Neural crest cell (in vitro differentiated cells): ENCODE data around the gene CXCL10. TPM values are rescaled to one million over a fixed set of nuclear protein-coding genes. Genes with fewer than 3 reads are reported as not detected.

Experiments
- DNase-seq: peaks from one replicate; pipeline ENCODE4 v3.0.0; 2021; ENCODE audit warnings: low read depth, mixed read lengths, low spot score
- H3K27ac Mint-ChIP-seq: one replicate; pipeline ENCODE4 v1.8.0; 2021; ENCODE audit warnings: mild to moderate bottlenecking, mixed read lengths; ENCODE audit not compliant: unreplicated experiment
- H3K27me3 Mint-ChIP-seq: 2 replicates; pipeline ENCODE4 v1.8.0; 2021; ENCODE audit warnings: low read depth, mild to moderate bottlenecking, mixed read lengths
- H3K36me3 Mint-ChIP-seq: 2 replicates; pipeline ENCODE4 v1.8.0; 2021; ENCODE audit warnings: low read depth, mild to moderate bottlenecking, mixed read lengths
- H3K4me1 Mint-ChIP-seq: 2 replicates; pipeline ENCODE4 v1.8.0; 2021; ENCODE audit warnings: mixed read lengths
- H3K4me3 Mint-ChIP-seq: one replicate; pipeline ENCODE4 v1.8.0; 2021; ENCODE audit warnings: mild to moderate bottlenecking, mixed read lengths
- H3K9me3 Mint-ChIP-seq: 2 replicates; pipeline ENCODE4 v1.8.0; 2021; ENCODE audit warnings: mixed read lengths
- total RNA-seq: library from RNA; stranded (reverse); gene quantifications from 2 replicates; pipeline ENCODE4 v1.2.1, GENCODE V29; 2021
- TF ChIP-seq, protein P1 (sequence below): fragments of 200-600 bp; sonication (generic); conservative IDR thresholded peaks from 2 replicates; pipeline ENCODE4 v1.5.0; 2021; ENCODE audit warnings: antibody characterized with exemption, mild to moderate bottlenecking

Gene CXCL10
- total RNA-seq, 1 donor from 2014 or later, result not detected

DNA sequence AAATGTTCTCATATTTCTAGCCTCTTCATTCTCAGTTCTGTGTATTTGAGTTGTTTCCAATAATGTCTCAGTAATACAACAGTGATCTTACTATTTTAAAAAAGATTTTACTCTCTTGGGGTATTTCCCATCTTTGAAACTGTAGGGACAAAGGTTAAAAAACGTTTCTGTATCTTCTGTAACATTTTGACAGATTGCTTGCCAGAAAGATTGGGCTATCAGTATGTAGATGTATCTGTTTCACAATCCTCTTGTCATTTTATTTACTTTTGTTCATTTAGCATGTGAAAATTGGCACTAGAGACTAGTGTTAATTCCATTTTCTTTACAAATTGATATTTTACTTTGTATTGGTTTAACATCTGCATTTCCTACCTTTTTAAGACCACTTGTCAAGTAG lies 9.8 kb downstream of the CXCL10 start:
- Mint-ChIP-seq H3K4me3 (no peak overlapping the region), H3K27me3 (peaks cover 4% of the 10 kb centered on the region), H3K9me3 (no peaks in the 10 kb centered on the region), H3K4me1 (no peaks in the 10 kb centered on the region), H3K36me3 (no peaks in the 10 kb centered on the region), H3K27ac (no peak overlapping the region)
- TF ChIP-seq, protein P1, sequence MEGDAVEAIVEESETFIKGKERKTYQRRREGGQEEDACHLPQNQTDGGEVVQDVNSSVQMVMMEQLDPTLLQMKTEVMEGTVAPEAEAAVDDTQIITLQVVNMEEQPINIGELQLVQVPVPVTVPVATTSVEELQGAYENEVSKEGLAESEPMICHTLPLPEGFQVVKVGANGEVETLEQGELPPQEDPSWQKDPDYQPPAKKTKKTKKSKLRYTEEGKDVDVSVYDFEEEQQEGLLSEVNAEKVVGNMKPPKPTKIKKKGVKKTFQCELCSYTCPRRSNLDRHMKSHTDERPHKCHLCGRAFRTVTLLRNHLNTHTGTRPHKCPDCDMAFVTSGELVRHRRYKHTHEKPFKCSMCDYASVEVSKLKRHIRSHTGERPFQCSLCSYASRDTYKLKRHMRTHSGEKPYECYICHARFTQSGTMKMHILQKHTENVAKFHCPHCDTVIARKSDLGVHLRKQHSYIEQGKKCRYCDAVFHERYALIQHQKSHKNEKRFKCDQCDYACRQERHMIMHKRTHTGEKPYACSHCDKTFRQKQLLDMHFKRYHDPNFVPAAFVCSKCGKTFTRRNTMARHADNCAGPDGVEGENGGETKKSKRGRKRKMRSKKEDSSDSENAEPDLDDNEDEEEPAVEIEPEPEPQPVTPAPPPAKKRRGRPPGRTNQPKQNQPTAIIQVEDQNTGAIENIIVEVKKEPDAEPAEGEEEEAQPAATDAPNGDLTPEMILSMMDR, result no peak
- DNase-seq, result no peak

DNA sequence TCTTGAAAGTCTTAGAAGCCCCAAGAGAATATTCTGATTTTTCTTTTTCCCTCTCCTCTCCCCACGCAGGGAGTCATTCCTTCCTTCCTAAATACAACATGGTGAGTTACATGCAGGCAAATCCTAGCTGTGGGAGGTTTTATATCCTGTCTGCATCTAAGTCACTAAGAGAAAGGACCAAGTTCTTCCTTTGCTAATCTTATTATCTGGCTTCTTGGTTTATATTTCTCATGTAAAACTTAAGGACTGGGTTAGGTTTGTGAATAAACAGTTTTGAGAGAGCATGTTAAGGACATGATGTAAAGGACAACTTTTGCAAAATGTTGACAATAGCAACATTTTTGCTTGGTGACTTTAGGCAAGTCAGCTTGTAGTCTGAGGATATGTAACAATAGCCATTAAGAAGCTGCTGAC lies 10.9 kb downstream of the CXCL10 start:
- H3K36me3 Mint-ChIP-seq, result no peaks in the 10 kb centered on the region
- no peaks in the 10 kb centered on the region for H3K9me3 Mint-ChIP-seq
- TF ChIP-seq, protein P1, result no peak
- no peaks in the 10 kb centered on the region for H3K4me1 Mint-ChIP-seq
- no peak overlapping the region for H3K4me3 Mint-ChIP-seq
- H3K27ac Mint-ChIP-seq, result no peak overlapping the region
- DNase-seq, result no peak
- peaks cover 10% of the 10 kb centered on the region for H3K27me3 Mint-ChIP-seq

DNA sequence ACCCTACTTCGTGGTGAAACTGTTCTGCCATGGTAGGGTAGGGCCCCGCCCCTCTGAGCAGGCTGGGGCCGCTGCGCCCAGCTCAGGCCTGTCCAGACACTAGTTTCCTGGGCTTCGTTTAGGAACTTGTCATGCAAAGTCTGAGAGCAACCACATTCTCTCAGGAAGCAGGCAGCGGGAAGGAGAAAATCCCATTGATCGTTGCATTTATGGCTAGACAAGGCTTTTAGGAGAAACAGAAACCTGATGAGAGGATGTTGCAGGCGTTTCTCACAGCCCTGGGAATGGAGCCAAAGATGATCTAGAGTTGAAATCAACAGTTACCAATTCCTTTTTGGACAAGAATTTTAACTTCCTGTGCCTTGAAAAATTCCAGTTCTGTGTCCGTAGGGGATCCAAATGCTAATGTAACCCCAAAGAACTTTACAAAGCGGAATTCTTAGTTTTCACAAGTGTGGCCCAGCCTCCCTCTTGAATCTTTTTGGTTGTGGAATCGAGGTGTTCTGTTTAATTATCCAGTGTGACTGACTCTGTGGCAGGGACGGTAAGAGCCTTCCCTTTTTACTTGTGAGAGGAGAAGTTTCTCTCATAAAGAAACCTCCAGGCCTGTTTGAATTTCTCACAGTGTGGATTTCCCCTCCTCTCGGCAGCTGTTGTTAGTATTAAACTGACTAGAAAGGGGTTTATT lies 11.5 kb downstream of the CXCL10 start:
- Mint-ChIP-seq H3K27ac (no peak overlapping the region), H3K9me3 (no peaks in the 10 kb centered on the region), H3K4me3 (no peak overlapping the region), H3K27me3 (peaks cover 14% of the 10 kb centered on the region), H3K36me3 (no peaks in the 10 kb centered on the region), H3K4me1 (no peaks in the 10 kb centered on the region)
- DNase-seq, result no peak
- TF ChIP-seq, protein P1, result no peak

DNA sequence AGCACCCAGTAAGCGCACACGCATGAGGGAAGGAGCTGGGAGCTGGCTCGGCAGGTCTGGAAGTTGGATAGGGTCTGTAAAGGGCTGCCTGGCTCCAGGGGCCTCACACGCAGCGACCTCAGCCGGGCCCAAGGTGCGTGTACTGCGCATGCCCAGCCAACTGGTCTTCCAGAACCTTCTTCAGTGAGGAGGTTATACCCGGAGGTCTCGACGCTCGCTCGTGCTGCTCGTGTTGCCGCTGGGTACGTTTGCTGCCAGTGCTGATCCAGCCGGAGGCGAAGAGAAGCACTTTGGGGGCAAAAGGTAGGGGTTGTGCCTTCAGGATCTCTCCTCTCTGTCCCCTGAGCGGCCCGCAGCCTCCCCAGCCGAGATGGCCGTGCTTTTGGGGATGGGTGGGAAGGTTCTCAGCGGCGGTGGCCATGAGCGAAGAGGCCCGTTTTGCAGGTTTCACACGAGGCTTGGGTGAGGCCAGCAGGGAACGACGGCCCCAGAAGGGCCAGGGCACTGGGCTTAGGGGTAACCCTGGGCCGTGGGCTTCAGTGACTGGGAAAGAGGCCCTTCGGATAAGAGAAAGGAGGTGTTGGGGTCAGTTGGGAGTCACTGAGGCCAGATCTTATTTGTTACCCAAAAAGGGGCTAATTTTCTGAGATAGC lies 12.2 kb downstream of the CXCL10 start:
- DNase-seq, result no peak
- H3K4me1 Mint-ChIP-seq, result no peaks in the 10 kb centered on the region
- no peaks in the 10 kb centered on the region for H3K9me3 Mint-ChIP-seq
- no peaks in the 10 kb centered on the region for H3K36me3 Mint-ChIP-seq
- H3K27me3 Mint-ChIP-seq, result peaks cover 16% of the 10 kb centered on the region
- TF ChIP-seq, protein P1, result no peak
- no peak overlapping the region for H3K27ac Mint-ChIP-seq
- H3K4me3 Mint-ChIP-seq, result no peak overlapping the region

DNA sequence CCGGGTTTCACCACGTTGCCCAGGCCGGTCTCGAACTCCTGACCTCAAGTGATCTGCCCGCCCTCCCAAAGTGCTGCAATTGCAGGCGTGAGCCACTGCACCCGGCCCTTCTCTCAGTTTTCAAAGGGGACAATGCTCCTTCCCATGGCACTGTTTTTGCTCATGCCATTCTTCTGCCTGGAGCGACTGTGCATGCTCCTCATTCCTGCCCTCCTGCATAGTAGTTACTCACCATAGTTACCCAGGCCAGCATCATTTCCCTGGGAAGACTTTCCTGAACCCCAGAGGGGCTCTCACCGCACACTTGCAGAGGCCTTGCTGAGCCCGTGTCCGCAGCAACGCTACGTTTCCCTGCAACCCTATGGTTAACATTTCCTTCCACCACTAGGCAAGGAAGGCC lies 12.7 kb downstream of the CXCL10 start:
- Mint-ChIP-seq H3K27me3 (peaks cover 20% of the 10 kb centered on the region), H3K36me3 (no peaks in the 10 kb centered on the region), H3K9me3 (no peaks in the 10 kb centered on the region), H3K4me1 (no peaks in the 10 kb centered on the region), H3K4me3 (no peak overlapping the region), H3K27ac (no peak overlapping the region)
- no peak for DNase-seq
- TF ChIP-seq, protein P1, result no peak
